ENCODE results near the gene RCOR3. TPM values are rescaled to one million over a fixed set of nuclear protein-coding genes. Genes with fewer than 3 reads are reported as not detected.
"Not testable (repeated sequence)": the region's sequence is repeated elsewhere in the genome, so short reads cannot be mapped to it uniquely, and the experiment has no call there.

The RCOR3 gene
- total RNA-seq, 4 donors from 2014 or later, result 78.1 to 110 (median 102) TPM

GRCh38 chr1:211318576-211319280 is 59.6 kb downstream of the RCOR3 start:
- no peak overlapping the region for H3K27ac ChIP-seq
- DNase-seq, result no peak
- peaks cover 13 to 19% of the 10 kb centered on the region in 2 donors for H3K36me3 ChIP-seq
- H3K9me3 ChIP-seq, result no peaks in the 10 kb centered on the region
- intact Hi-C loops (cut with DNase I), result no loop called here
- no peak overlapping the region for H3K4me3 ChIP-seq (replicated peaks in 1 of 3)
- H3K27me3 ChIP-seq, result no peaks in the 10 kb centered on the region
- TF ChIP-seq POLR2A (IDR thresholded peaks at IDR 0.05), result no peak
- TF ChIP-seq, protein P1, sequence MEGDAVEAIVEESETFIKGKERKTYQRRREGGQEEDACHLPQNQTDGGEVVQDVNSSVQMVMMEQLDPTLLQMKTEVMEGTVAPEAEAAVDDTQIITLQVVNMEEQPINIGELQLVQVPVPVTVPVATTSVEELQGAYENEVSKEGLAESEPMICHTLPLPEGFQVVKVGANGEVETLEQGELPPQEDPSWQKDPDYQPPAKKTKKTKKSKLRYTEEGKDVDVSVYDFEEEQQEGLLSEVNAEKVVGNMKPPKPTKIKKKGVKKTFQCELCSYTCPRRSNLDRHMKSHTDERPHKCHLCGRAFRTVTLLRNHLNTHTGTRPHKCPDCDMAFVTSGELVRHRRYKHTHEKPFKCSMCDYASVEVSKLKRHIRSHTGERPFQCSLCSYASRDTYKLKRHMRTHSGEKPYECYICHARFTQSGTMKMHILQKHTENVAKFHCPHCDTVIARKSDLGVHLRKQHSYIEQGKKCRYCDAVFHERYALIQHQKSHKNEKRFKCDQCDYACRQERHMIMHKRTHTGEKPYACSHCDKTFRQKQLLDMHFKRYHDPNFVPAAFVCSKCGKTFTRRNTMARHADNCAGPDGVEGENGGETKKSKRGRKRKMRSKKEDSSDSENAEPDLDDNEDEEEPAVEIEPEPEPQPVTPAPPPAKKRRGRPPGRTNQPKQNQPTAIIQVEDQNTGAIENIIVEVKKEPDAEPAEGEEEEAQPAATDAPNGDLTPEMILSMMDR (IDR thresholded peaks at IDR 0.05), result no peak
- H3K4me1 ChIP-seq, result no peaks in the 10 kb centered on the region

DNA sequence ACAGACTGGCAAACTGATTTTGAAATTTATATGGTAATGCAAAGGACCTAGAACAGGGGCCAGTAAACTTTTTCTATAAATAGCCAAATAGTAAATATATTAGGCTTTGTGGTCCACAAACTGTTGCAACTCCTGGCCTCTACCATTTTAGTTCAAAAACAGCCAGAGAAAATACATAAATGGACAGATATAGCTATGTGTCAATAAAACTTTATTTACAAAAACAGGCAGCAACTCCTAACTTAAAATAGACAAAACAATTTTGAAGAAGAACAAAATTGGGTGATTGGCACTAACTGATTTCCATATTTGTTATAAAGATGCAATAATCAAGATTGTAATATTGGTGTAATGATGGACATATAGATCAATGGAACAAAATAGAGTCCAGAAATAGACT is 60.7 kb downstream of the RCOR3 start:
- Histone ChIP-seq H3K9me3 (no peaks in the 10 kb centered on the region), H3K27me3 (no peaks in the 10 kb centered on the region), H3K4me1 (no peaks in the 10 kb centered on the region), H3K36me3 (peaks cover 5 to 8% of the 10 kb centered on the region in 2 donors), H3K27ac (no peak overlapping the region), H3K4me3 (replicated peaks in 1 of 3) (no peak overlapping the region)
- DNase-seq, result no peak
- intact Hi-C loops (cut with DNase I), result loop anchor here (5.0 to 10.0 kb wide), 2 partner anchors 195 to 337 kb away; no protein-coding TSS in a partner anchor
- TF ChIP-seq POLR2A (IDR thresholded peaks at IDR 0.05), result no peak
- TF ChIP-seq, protein P1 (IDR thresholded peaks at IDR 0.05), result no peak

- Histone ChIP-seq H3K36me3 (peaks cover 0 to 6% of the 10 kb centered on the region in 2 donors), H3K9me3 (no peaks in the 10 kb centered on the region), H3K27me3 (no peaks in the 10 kb centered on the region), H3K4me1 (no peaks in the 10 kb centered on the region), H3K27ac (no peak overlapping the region), H3K4me3 (replicated peaks in 1 of 3) (no peak overlapping the region)
- intact Hi-C loops (cut with DNase I), result loop anchor here (5.0 to 10.0 kb wide), 2 partner anchors 194 to 336 kb away; no protein-coding TSS in a partner anchor
- TF ChIP-seq POLR2A (IDR thresholded peaks at IDR 0.05), result no peak
- TF ChIP-seq, protein P1 (IDR thresholded peaks at IDR 0.05), result no peak
- no peak for DNase-seq
- 87 to 93% methylated on average over 4 of the region's 4 CpGs for WGBS, 2 donors
These were observed 61.8 kb downstream of the RCOR3 start for GRCh38 chr1:211320980-211321379.

- H3K36me3 ChIP-seq; H3K9me3 ChIP-seq; H3K27ac ChIP-seq; H3K4me3 ChIP-seq (replicated peaks in 1 of 3); DNase-seq; H3K4me1 ChIP-seq; H3K27me3 ChIP-seq: not testable (repeated sequence)
- WGBS, 2 donors, result 92 to 93% methylated on average over 7 of the region's 7 CpGs
- intact Hi-C loops (cut with DNase I), result loop anchor here (5.0 to 10.0 kb wide), 2 partner anchors 193 to 336 kb away; no protein-coding TSS in a partner anchor
These were observed 62.5 kb downstream of the RCOR3 start for GRCh38 chr1:211321646-211322045.

DNA sequence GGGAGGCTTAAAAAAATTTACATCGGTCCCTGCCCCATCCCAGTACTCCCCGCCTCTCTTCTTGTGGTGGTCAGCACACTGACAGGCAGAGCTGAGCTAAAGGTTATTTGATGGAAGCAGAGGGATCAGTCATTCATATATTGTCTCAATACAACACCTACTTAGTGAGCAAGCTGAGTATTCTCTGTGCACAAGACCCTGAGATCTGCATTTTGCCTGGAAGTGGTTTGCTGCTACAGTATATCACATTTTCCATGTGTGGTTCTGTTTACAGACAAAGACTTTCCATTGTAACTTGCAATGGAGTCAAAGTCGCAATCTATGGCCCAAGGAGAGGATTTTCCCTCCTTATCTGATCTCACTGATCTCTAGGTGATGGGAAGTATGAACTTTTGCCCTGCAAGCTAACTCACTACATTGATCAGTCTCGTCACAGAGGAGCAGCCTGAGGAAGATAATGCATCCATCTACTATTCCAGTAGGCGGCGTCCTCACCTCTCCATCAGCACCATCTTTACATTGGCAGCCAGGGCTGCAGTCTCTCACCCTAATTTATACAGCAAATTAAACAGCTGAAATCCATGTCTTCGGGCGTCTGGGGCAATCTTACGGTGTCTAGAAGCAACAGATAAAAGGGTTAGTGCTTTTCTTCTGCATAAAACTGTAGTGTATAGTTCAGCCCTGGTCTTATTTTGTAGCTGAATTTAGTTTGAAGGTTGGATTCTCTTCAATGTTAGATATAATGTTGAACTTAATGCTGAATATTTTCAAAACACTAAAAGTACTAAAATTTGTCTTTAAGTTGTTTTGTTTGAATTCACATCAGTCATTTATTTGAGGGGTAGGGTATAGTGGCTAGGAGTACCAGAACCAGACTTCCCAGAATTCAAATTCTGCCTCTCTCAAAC is 64.2 kb downstream of the RCOR3 start:
- H3K36me3 ChIP-seq, result no peaks in the 10 kb centered on the region
- no peaks in the 10 kb centered on the region for H3K4me1 ChIP-seq
- H3K27me3 ChIP-seq, result no peaks in the 10 kb centered on the region
- no peak overlapping the region for H3K27ac ChIP-seq
- TF ChIP-seq POLR2A (IDR thresholded peaks at IDR 0.05), result no peak
- TF ChIP-seq, protein P1 (IDR thresholded peaks at IDR 0.05), result peak; percentile 31 to 79 (median 64)
- H3K9me3 ChIP-seq, result no peaks in the 10 kb centered on the region
- intact Hi-C loops (cut with DNase I), result loop anchor here (5.0 to 10.0 kb wide), 2 partner anchors 191 to 334 kb away; no protein-coding TSS in a partner anchor
- H3K4me3 ChIP-seq (replicated peaks in 1 of 3), result no peak overlapping the region
- DNase-seq, result peak; percentile 46 to 51
- 24 to 28% methylated on average over 9 of the region's 9 CpGs for WGBS, 2 donors
